GM06990 (cell line): ENCODE data around the gene MAP2K3.

Experiments
- DNase-seq: peaks from one replicate; pipeline ENCODE4 v3.0.0-alpha.2; 2011; ENCODE audit not compliant: insufficient read length; ENCODE audit errors: extremely low read depth
- H3K27me3 ChIP-seq: replicated peaks from 2 replicates; pipeline ENCODE4 v1.6.0; 2011; ENCODE audit warnings: low read length; ENCODE audit not compliant: control insufficient read depth, insufficient read depth
- H3K36me3 ChIP-seq: 2 replicates; pipeline ENCODE4 v1.5.1; 2011; ENCODE audit warnings: low read length; ENCODE audit not compliant: control insufficient read depth, insufficient read depth
- H3K4me3 ChIP-seq: replicated peaks from 2 replicates; pipeline ENCODE4 v1.5.1; 2011; ENCODE audit warnings: low read depth, mild to moderate bottlenecking, control low read depth, low read length
- TF ChIP-seq, protein P1 (sequence below): IDR thresholded peaks from 2 replicates; pipeline ENCODE4 v1.5.1; 2011; ENCODE audit warnings: low read length, control low read depth, mild to moderate bottlenecking, inconsistent platforms; ENCODE audit not compliant: insufficient read depth, poor library complexity, severe bottlenecking

The MAP2K3 gene

DNA sequence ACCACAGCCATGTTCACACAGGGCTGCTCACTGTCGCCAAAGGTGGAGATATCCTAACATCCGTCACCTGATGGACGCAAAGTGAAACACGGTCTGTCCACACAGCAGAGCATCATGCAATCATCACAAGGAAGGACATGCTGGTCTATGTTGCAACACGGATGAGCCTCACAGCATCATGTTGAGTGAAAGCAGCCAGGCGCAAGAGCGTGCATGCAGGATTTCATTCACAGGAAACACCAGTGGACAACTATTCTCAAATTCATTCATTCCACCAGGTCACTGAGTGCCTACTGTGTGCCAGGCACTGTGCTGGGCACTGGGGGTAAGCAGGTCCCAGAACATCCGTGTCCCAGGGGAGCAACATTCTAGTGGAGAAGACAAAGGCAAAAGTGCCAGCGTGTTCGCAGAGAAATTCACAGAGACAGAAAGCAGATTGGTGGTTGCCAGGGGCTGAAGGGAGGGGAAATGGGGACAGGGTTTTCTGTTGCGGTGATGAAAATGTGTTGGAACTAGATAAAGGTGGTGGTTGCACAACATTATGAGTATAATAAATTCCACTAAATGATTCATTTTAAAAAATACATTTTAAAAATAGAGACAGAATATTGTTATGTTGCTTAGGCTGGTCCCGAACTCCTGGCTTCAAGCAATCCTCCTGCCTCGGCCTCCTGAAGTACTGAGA, 69.0 kb downstream of the MAP2K3 start:
- Histone ChIP-seq H3K36me3 (no peaks in the 10 kb centered on the region), H3K27me3 (no peaks in the 10 kb centered on the region; the same call in 1 of the 2 replicates), H3K4me3 (no peak overlapping the region)
- TF ChIP-seq, protein P1, sequence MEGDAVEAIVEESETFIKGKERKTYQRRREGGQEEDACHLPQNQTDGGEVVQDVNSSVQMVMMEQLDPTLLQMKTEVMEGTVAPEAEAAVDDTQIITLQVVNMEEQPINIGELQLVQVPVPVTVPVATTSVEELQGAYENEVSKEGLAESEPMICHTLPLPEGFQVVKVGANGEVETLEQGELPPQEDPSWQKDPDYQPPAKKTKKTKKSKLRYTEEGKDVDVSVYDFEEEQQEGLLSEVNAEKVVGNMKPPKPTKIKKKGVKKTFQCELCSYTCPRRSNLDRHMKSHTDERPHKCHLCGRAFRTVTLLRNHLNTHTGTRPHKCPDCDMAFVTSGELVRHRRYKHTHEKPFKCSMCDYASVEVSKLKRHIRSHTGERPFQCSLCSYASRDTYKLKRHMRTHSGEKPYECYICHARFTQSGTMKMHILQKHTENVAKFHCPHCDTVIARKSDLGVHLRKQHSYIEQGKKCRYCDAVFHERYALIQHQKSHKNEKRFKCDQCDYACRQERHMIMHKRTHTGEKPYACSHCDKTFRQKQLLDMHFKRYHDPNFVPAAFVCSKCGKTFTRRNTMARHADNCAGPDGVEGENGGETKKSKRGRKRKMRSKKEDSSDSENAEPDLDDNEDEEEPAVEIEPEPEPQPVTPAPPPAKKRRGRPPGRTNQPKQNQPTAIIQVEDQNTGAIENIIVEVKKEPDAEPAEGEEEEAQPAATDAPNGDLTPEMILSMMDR: no peak
- DNase-seq: no peak

DNA sequence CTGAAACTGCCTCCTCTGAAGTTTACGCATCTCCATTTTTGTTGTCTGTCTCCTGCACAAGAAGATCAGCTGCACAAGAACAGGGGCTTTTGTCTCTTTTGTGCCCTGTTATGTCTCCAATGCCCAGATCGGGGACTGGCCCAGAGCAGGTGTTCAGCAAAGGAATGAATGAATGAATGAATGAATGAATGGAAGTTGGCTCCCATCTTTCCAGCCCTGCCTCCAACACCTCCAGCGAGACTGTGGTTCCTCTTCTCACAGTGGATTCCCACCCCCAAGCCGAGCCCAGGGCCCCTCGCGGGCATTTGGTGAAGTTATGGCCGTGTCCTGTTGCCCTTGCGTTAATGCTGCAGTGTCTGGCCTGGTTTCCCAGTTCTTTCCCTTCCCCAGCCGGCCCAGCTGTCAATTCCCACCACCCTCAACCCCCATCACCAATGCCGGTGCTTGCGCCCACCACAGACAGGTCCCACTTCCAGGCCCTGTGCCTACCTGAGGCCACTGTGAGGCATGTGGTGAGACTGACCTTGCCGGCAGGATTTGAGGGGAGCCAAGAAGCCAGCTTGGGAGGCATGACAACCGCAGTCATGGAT, 70.4 kb downstream of the MAP2K3 start:
- no peaks in the 10 kb centered on the region for H3K36me3 ChIP-seq
- no peak for DNase-seq
- no peaks in the 10 kb centered on the region; the same call in 1 of the 2 replicates for H3K27me3 ChIP-seq
- no peak overlapping the region for H3K4me3 ChIP-seq
- TF ChIP-seq, protein P1: no peak

DNA sequence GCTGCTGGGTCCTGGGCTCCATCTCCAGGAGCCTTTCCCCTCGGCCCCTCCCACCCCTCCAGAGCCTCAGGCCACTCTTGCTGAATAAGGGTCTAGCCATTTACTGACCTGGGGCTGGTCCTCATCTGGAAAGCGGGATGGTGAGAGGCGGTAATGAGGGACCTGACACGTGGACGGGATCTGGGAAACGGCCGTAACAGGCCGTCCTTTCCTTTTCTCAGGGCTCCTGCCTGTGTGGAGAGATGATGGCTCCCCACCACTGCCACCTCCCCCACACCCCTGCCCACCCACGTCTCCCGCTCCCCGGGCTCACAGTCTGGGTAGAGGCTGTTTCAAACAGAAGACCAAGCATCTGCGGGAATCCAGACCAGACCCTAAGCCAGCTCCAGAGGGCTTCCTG, 71.1 kb downstream of the MAP2K3 start:
- TF ChIP-seq, protein P1: no peak
- Histone ChIP-seq H3K36me3 (no peaks in the 10 kb centered on the region), H3K27me3 (no peaks in the 10 kb centered on the region; the same call in 1 of the 2 replicates), H3K4me3 (no peak overlapping the region)
- no peak for DNase-seq

DNA sequence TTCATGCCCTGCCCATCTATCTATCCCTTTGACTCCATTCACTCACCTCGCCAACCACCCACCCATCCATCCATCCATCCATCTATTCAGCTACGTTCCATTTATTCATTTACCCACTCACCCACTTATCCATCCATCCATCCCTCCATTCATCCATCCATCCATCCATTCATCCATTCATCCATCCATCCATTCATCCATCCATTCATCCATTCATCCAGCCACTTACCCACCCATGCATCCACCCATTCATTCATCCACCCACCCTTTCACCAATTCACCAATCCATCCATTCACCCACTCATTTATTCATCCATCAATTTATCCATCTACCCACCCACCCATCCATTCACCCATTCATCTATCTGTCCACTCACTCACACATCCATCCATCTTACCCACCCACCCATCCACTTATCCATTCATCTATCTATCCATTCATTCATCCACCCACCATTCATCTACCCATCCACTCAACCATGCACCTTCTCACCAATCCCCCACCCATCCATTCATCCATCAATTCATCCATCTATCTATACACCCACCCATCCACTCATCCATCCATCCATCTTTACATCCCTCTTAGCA, 72.1 kb downstream of the MAP2K3 start:
- Histone ChIP-seq H3K27me3 (no peaks in the 10 kb centered on the region; the same call in 1 of the 2 replicates), H3K4me3 (no peak overlapping the region), H3K36me3 (no peaks in the 10 kb centered on the region)
- TF ChIP-seq, protein P1: no peak
- DNase-seq: no peak

DNA sequence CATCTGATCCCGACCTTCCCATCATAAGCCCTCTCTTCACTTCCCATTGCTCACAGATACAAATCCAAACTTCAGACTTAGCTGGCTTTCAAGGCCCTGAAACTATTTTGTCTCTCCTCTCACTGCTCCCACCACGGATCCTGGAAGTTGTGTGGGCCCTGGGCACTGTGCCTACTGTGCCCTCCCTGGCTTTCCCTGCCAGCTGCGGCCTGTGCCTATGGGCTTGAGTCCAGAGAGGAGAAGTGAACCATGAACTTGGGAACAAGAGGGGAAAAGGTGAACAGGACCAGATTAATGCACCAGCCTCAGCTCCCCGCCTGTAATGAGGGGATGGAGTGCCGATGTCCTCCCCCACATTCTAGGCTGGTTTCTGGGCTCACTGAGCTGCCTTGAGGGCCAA, 72.8 kb downstream of the MAP2K3 start:
- no peak for DNase-seq

More for the DNA sequence above, 72.8 kb downstream of the MAP2K3 start:
- Histone ChIP-seq H3K27me3 (no peaks in the 10 kb centered on the region; the same call in 1 of the 2 replicates), H3K4me3 (no peak overlapping the region), H3K36me3 (no peaks in the 10 kb centered on the region)
- TF ChIP-seq, protein P1: no peak
